Measurements from ENCODE around the gene SEZ6L.

SEZ6L gene

DNA sequence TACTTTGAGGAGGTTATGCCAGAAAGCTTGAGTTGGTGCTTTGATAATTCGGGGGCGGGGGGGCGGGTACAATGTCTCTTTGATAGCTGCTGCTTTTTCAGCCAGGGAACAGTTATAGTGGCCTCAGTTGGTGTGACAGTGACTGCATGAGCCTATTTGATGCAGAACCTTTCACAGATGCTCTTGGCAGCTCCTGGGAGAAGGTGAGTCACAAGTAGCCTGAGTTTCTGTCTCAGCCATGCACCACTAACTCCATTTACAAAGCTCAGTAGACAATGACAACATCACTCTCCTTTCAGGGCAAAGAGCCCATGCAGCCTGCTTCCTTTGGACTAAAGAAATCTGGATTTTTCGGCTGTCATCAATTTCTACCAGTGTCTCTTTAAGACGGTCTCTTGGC is 42.1 kb upstream of the SEZ6L start:
- Histone ChIP-seq H3K79me2 (ENCODE audit: control insufficient read depth, low read length) (no peaks in the 10 kb centered on the region), H3K9me3 (ENCODE audit: control insufficient read depth, insufficient read depth, low read length) (no peaks in the 10 kb centered on the region), H3F3A (ENCODE audit: control insufficient read depth, insufficient read depth) (no peaks in the 10 kb centered on the region), H3K4me3 (ENCODE audit: low read length) (no peak overlapping the region), H3K36me3 (ENCODE audit: control insufficient read depth, low read length) (no peaks in the 10 kb centered on the region), H3K27me3 (ENCODE audit: control insufficient read depth, low read length) (no peaks in the 10 kb centered on the region), H3K4me2 (ENCODE audit: low read length) (no peak overlapping the region), H3K27ac (ENCODE audit: low read depth, low read length) (no peak overlapping the region), H3K4me1 (ENCODE audit: control insufficient read depth, low read length) (no peaks in the 10 kb centered on the region), H4K20me1 (ENCODE audit: control insufficient read depth, insufficient read depth, low read depth, low read length) (no peaks in the 10 kb centered on the region), H3K9me2 (replicated peaks; ENCODE audit: control insufficient read depth, low read length) (no peaks in the 10 kb centered on the region)
- TF ChIP-seq EZH2phosphoT487 (IDR thresholded peaks at IDR 0.05; ENCODE audit: borderline replicate concordance, low read length): no peak
- TF ChIP-seq, protein P1, sequence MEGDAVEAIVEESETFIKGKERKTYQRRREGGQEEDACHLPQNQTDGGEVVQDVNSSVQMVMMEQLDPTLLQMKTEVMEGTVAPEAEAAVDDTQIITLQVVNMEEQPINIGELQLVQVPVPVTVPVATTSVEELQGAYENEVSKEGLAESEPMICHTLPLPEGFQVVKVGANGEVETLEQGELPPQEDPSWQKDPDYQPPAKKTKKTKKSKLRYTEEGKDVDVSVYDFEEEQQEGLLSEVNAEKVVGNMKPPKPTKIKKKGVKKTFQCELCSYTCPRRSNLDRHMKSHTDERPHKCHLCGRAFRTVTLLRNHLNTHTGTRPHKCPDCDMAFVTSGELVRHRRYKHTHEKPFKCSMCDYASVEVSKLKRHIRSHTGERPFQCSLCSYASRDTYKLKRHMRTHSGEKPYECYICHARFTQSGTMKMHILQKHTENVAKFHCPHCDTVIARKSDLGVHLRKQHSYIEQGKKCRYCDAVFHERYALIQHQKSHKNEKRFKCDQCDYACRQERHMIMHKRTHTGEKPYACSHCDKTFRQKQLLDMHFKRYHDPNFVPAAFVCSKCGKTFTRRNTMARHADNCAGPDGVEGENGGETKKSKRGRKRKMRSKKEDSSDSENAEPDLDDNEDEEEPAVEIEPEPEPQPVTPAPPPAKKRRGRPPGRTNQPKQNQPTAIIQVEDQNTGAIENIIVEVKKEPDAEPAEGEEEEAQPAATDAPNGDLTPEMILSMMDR (IDR thresholded peaks at IDR 0.05; ENCODE audit: low read depth, low read length, poor library complexity, severe bottlenecking): no peak

DNA sequence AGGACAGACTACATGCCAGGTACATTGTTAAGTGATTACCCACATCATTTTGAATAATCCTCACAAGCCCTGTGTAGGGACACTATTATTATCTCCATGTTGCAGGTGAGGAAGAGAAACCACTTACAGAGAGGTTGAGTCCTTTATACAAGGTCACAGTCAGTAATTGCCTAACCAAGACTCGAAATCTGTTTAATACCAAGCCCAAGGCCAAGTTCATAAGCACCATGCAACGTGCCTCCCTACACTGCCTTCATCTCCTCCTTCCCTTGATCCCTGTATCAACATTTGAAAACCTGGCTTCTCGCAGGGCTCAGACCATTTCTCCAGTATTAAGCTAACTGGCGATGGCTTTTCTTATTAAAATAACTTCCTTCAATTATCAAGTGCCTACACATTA is 41.7 kb upstream of the SEZ6L start:
- H3K4me2 ChIP-seq (ENCODE audit: low read length): no peak overlapping the region
- H3K27me3 ChIP-seq (ENCODE audit: control insufficient read depth, low read length): no peaks in the 10 kb centered on the region
- no peaks in the 10 kb centered on the region for H3F3A ChIP-seq (ENCODE audit: control insufficient read depth, insufficient read depth)
- TF ChIP-seq, protein P1 (IDR thresholded peaks at IDR 0.05; ENCODE audit: low read depth, low read length, poor library complexity, severe bottlenecking): no peak
- no peak for TF ChIP-seq EZH2phosphoT487 (IDR thresholded peaks at IDR 0.05; ENCODE audit: borderline replicate concordance, low read length)
- H3K36me3 ChIP-seq (ENCODE audit: control insufficient read depth, low read length): no peaks in the 10 kb centered on the region
- H3K9me3 ChIP-seq (ENCODE audit: control insufficient read depth, insufficient read depth, low read length): no peaks in the 10 kb centered on the region
- H4K20me1 ChIP-seq (ENCODE audit: control insufficient read depth, insufficient read depth, low read depth, low read length): no peaks in the 10 kb centered on the region
- no peak overlapping the region for H3K4me3 ChIP-seq (ENCODE audit: low read length)
- H3K4me1 ChIP-seq (ENCODE audit: control insufficient read depth, low read length): no peaks in the 10 kb centered on the region
- no peaks in the 10 kb centered on the region for H3K79me2 ChIP-seq (ENCODE audit: control insufficient read depth, low read length)
- no peak overlapping the region for H3K27ac ChIP-seq (ENCODE audit: low read depth, low read length)
- H3K9me2 ChIP-seq (replicated peaks; ENCODE audit: control insufficient read depth, low read length): no peaks in the 10 kb centered on the region

DNA sequence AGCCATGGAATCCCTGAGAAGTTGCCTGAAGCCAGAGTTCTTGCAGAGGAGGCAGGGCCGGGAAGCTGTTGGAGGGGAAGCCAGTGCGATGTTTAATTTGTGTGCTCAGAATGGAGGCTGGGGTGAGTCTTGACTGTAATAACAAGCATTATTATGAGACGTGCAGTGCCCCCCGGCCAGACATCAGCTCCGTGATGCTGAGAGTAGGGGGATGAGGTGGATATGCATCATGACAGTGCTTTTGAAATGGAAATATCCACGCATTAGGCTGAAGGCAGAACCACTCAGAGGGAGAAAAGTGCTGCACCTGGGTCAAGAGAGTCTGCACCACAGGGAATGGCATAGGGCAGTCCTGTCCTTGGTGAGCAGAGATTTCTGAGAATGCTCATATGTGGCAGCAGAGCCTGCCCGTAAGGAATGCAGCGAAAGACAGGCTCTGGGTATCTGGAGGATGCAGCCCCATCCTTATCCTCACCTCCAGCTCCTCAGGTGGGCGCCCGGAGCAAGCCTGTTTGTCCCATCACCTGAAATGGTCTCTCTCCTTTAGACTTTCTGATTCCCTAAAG is 37.6 kb upstream of the SEZ6L start:
- Histone ChIP-seq H3K27me3 (ENCODE audit: control insufficient read depth, low read length) (no peaks in the 10 kb centered on the region), H3K36me3 (ENCODE audit: control insufficient read depth, low read length) (no peaks in the 10 kb centered on the region), H3F3A (ENCODE audit: control insufficient read depth, insufficient read depth) (no peaks in the 10 kb centered on the region), H3K9me3 (ENCODE audit: control insufficient read depth, insufficient read depth, low read length) (no peaks in the 10 kb centered on the region), H3K4me3 (ENCODE audit: low read length) (no peak overlapping the region), H3K4me1 (ENCODE audit: control insufficient read depth, low read length) (no peaks in the 10 kb centered on the region), H3K79me2 (ENCODE audit: control insufficient read depth, low read length) (no peaks in the 10 kb centered on the region), H4K20me1 (ENCODE audit: control insufficient read depth, insufficient read depth, low read depth, low read length) (no peaks in the 10 kb centered on the region), H3K4me2 (ENCODE audit: low read length) (no peak overlapping the region), H3K9me2 (replicated peaks; ENCODE audit: control insufficient read depth, low read length) (no peaks in the 10 kb centered on the region), H3K27ac (ENCODE audit: low read depth, low read length) (no peak overlapping the region)
- TF ChIP-seq, protein P1 (IDR thresholded peaks at IDR 0.05; ENCODE audit: low read depth, low read length, poor library complexity, severe bottlenecking): no peak
- no peak for TF ChIP-seq EZH2phosphoT487 (IDR thresholded peaks at IDR 0.05; ENCODE audit: borderline replicate concordance, low read length)
